ENCODE measurements around the gene TTC28. TPM values are rescaled to one million over a fixed set of nuclear protein-coding genes. Genes with fewer than 3 reads are reported as not detected.

The TTC28 gene
- total and polyA plus RNA-seq, 2 donors (not counting 1 experiment from before 2014, with no cell fraction given): 8.2 to 31.4 TPM

- Histone ChIP-seq H3K4me1 (ENCODE audit: control insufficient read depth, extremely low read depth, insufficient read depth, low read length) (no peaks in the 10 kb centered on the region), H3K4me2 (ENCODE audit: extremely low read depth, insufficient read depth, low read length) (no peak overlapping the region), H3K9me3 (ENCODE audit: control insufficient read depth, insufficient read depth, low read depth, low read length) (no peaks in the 10 kb centered on the region), H2AFZ (ENCODE audit: low read length) (no peak overlapping the region), H3K27me3 (ENCODE audit: control insufficient read depth, insufficient read depth, low read length) (no peaks in the 10 kb centered on the region), H3K4me3 (replicated peaks in 1 of 4; ENCODE audit: control extremely low read depth in 1 of 4, insufficient read depth in 1 of 4, low read depth in 3 of 4, low read length in 4 of 4) (no peak overlapping the region), H4K20me1 (ENCODE audit: control insufficient read depth, extremely low read depth, insufficient read depth, low read length) (no peaks in the 10 kb centered on the region), H3K9ac (ENCODE audit: insufficient read depth, low read length) (no peak overlapping the region), H3K27ac (ENCODE audit: insufficient read depth, low read length) (no peak overlapping the region), H3K79me2 (ENCODE audit: control insufficient read depth, insufficient read depth, low read length) (no peaks in the 10 kb centered on the region), H3K36me3 (ENCODE audit: control insufficient read depth, insufficient read depth, low read length) (no peaks in the 10 kb centered on the region)
- no peak for DNase-seq (ENCODE audit: low read depth in 2 of 2)
- TF ChIP-seq CTCF (conservative IDR thresholded peaks at IDR 0.05 in 1 of 2, IDR thresholded peaks at IDR 0.05 in 1 of 2; ENCODE audit: low read depth in 1 of 2, low read length in 2 of 2) (no peak), EZH2 (IDR thresholded peaks at IDR 0.05; ENCODE audit: low read length, missing control alignments) (no peak)
Observed at GRCh38 chr22:28407645-28408044, 272.0 kb downstream of the TTC28 start.

GRCh38 chr22:28406246-28406645, 273.4 kb downstream of the TTC28 start:
- no peaks in the 10 kb centered on the region for H3K4me1 ChIP-seq (ENCODE audit: control insufficient read depth, extremely low read depth, insufficient read depth, low read length)
- H4K20me1 ChIP-seq (ENCODE audit: control insufficient read depth, extremely low read depth, insufficient read depth, low read length): no peaks in the 10 kb centered on the region
- TF ChIP-seq CTCF (conservative IDR thresholded peaks at IDR 0.05 in 1 of 2, IDR thresholded peaks at IDR 0.05 in 1 of 2; ENCODE audit: low read depth in 1 of 2, low read length in 2 of 2) (no peak), EZH2 (IDR thresholded peaks at IDR 0.05; ENCODE audit: low read length, missing control alignments) (no peak)
- no peak overlapping the region for H2AFZ ChIP-seq (ENCODE audit: low read length)
- no peak overlapping the region for H3K27ac ChIP-seq (ENCODE audit: insufficient read depth, low read length)
- H3K4me2 ChIP-seq (ENCODE audit: extremely low read depth, insufficient read depth, low read length): no peak overlapping the region
- H3K9ac ChIP-seq (ENCODE audit: insufficient read depth, low read length): no peak overlapping the region
- no peaks in the 10 kb centered on the region for H3K9me3 ChIP-seq (ENCODE audit: control insufficient read depth, insufficient read depth, low read depth, low read length)
- H3K27me3 ChIP-seq (ENCODE audit: control insufficient read depth, insufficient read depth, low read length): no peaks in the 10 kb centered on the region
- no peaks in the 10 kb centered on the region for H3K79me2 ChIP-seq (ENCODE audit: control insufficient read depth, insufficient read depth, low read length)
- no peaks in the 10 kb centered on the region for H3K36me3 ChIP-seq (ENCODE audit: control insufficient read depth, insufficient read depth, low read length)
- no peak overlapping the region for H3K4me3 ChIP-seq (replicated peaks in 1 of 4; ENCODE audit: control extremely low read depth in 1 of 4, insufficient read depth in 1 of 4, low read depth in 3 of 4, low read length in 4 of 4)
- no peak for DNase-seq (ENCODE audit: low read depth in 2 of 2)

GRCh38 chr22:28405588-28405987, 274.1 kb downstream of the TTC28 start:
- H3K4me3 ChIP-seq (replicated peaks in 1 of 4; ENCODE audit: control extremely low read depth in 1 of 4, insufficient read depth in 1 of 4, low read depth in 3 of 4, low read length in 4 of 4): no peak overlapping the region
- no peaks in the 10 kb centered on the region for H3K79me2 ChIP-seq (ENCODE audit: control insufficient read depth, insufficient read depth, low read length)
- no peaks in the 10 kb centered on the region for H3K9me3 ChIP-seq (ENCODE audit: control insufficient read depth, insufficient read depth, low read depth, low read length)
- no peaks in the 10 kb centered on the region for H3K27me3 ChIP-seq (ENCODE audit: control insufficient read depth, insufficient read depth, low read length)
- H3K36me3 ChIP-seq (ENCODE audit: control insufficient read depth, insufficient read depth, low read length): no peaks in the 10 kb centered on the region
- H4K20me1 ChIP-seq (ENCODE audit: control insufficient read depth, extremely low read depth, insufficient read depth, low read length): no peaks in the 10 kb centered on the region
- no peak overlapping the region for H3K27ac ChIP-seq (ENCODE audit: insufficient read depth, low read length)
- H3K4me1 ChIP-seq (ENCODE audit: control insufficient read depth, extremely low read depth, insufficient read depth, low read length): no peaks in the 10 kb centered on the region
- no peak overlapping the region for H2AFZ ChIP-seq (ENCODE audit: low read length)
- DNase-seq (ENCODE audit: low read depth in 2 of 2): no peak
- no peak overlapping the region for H3K4me2 ChIP-seq (ENCODE audit: extremely low read depth, insufficient read depth, low read length)
- TF ChIP-seq EZH2 (IDR thresholded peaks at IDR 0.05; ENCODE audit: low read length, missing control alignments) (no peak), CTCF (conservative IDR thresholded peaks at IDR 0.05 in 1 of 2, IDR thresholded peaks at IDR 0.05 in 1 of 2; ENCODE audit: low read depth in 1 of 2, low read length in 2 of 2) (no peak)
- H3K9ac ChIP-seq (ENCODE audit: insufficient read depth, low read length): no peak overlapping the region
